AG09309 (cell line): ENCODE results near the gene TPK1.
A peak's percentile ranks its signal among the peaks of the same experiment; 100 is the strongest.

Experiments
- DNase-seq: peaks from one replicate; pipeline ENCODE4 v3.0.0-alpha.2; 2010; ENCODE audit warnings: low read depth
- H3K4me3 ChIP-seq: 2 replicates; pipeline ENCODE4 v1.5.1; 2011; ENCODE audit warnings: mild to moderate bottlenecking, low read depth, low read length, moderate library complexity; ENCODE audit not compliant: control insufficient read depth
- TF ChIP-seq, protein P1 (sequence below): IDR thresholded peaks from 2 replicates; pipeline ENCODE4 v1.5.1; 2011; ENCODE audit warnings: mild to moderate bottlenecking, low read depth, low read length, inconsistent platforms; ENCODE audit not compliant: insufficient read depth, control insufficient read depth; ENCODE audit errors: missing control alignments

The TPK1 gene

GRCh38 chr7:144848078-144848477 is 12.2 kb upstream of the TPK1 start:
- TF ChIP-seq, protein P1, sequence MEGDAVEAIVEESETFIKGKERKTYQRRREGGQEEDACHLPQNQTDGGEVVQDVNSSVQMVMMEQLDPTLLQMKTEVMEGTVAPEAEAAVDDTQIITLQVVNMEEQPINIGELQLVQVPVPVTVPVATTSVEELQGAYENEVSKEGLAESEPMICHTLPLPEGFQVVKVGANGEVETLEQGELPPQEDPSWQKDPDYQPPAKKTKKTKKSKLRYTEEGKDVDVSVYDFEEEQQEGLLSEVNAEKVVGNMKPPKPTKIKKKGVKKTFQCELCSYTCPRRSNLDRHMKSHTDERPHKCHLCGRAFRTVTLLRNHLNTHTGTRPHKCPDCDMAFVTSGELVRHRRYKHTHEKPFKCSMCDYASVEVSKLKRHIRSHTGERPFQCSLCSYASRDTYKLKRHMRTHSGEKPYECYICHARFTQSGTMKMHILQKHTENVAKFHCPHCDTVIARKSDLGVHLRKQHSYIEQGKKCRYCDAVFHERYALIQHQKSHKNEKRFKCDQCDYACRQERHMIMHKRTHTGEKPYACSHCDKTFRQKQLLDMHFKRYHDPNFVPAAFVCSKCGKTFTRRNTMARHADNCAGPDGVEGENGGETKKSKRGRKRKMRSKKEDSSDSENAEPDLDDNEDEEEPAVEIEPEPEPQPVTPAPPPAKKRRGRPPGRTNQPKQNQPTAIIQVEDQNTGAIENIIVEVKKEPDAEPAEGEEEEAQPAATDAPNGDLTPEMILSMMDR = no peak
- no peak overlapping the region for H3K4me3 ChIP-seq
- DNase-seq = no peak

GRCh38 chr7:144842377-144842851 is 6.6 kb upstream of the TPK1 start:
- TF ChIP-seq, protein P1 = no peak
- H3K4me3 ChIP-seq = no peak overlapping the region
- DNase-seq = no peak

- no peak for DNase-seq
- H3K4me3 ChIP-seq = no peak overlapping the region; the same call in 1 of the 2 replicates
- TF ChIP-seq, protein P1 = no peak
Measured at GRCh38 chr7:144836545-144836842, 641 bp upstream of the TPK1 start.

DNA sequence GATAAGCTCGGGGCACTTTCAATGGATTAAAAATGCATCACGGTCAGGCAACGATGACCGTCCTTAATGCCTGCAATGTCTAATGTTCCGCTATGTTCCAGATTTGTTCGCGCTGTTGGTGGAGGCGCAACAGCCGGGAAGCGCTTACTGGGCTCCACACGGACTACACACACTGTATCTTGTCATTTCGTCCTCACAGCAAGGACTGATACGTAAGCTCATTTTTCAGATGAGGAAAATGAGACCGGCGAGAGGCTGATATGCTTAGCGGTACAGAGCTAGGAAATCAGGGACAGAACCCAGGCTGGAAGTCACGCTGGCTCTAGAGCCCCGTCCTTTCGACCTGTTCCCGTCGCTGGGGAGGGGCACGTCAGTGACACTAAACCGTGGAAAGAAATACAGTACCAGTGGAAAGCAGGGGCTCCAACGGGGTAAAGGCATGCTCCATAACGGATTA is 670 bp downstream of the TPK1 start:
- no peak for DNase-seq
- TF ChIP-seq, protein P1 = no peak
- peak overlapping the region; percentile 65 for H3K4me3 ChIP-seq

- TF ChIP-seq, protein P1 = no peak
- H3K4me3 ChIP-seq = peak overlapping the region; percentile 65
- DNase-seq = no peak
Measured at GRCh38 chr7:144834641-144835144, 1.2 kb downstream of the TPK1 start.

- no peak for DNase-seq
- TF ChIP-seq, protein P1 = no peak
- no peak overlapping the region for H3K4me3 ChIP-seq
Measured at GRCh38 chr7:144830811-144831210, 5.0 kb downstream of the TPK1 start.
